Endothelial cell of umbilical vein (primary cell): Measurements from ENCODE around the gene SPRY1. TPM values are rescaled to one million over a fixed set of nuclear protein-coding genes. Genes with fewer than 3 reads are reported as not detected.
A peak's percentile ranks its signal among the peaks of the same experiment; 100 is the strongest.

Experiments
- BruUV-seq: library from RNA; stranded (reverse); fragments of 400-500 nt; replicated peaks from 2 replicates; lab custom pipeline; 2021; lab: Mats Ljungman, UMichigan
- CTCF ChIA-PET: fragments of 300-600, 350-600 bp; sonication (Branson Sonifier 250); formaldehyde crosslinking; loops from one replicate; lab custom pipeline; 2021; ENCODE audit warnings: antibody characterized with exemption, inconsistent platforms; lab: Charles Lee
- POLR2A ChIA-PET: fragments of 300-600, 350-600 bp; sonication (Branson Sonifier 250); formaldehyde crosslinking; loops from one replicate; lab custom pipeline; 2021; ENCODE audit warnings: antibody characterized with exemption, inconsistent platforms; lab: Charles Lee
- DNase-seq: peaks from one replicate; pipeline ENCODE4 v3.0.0-alpha.2; 2011; ENCODE audit warnings: low read depth, low spot score
- FAIRE-seq: peaks from 2 replicates; lab custom pipeline; 2011; peaks lifted over from hg19 to GRCh38; lab: Jason Lieb, UNC
- H2AFZ ChIP-seq: 2 replicates; pipeline ENCODE4 v1.6.0; 2012; ENCODE audit warnings: low read depth, low read length, control low read depth, inconsistent platforms
- H3K27ac ChIP-seq: 2 replicates; pipeline ENCODE4 v1.5.1; 2011; ENCODE audit warnings: low read depth, mild to moderate bottlenecking, control low read depth, low read length, moderate library complexity; ENCODE audit not compliant: insufficient read depth
- H3K27me3 ChIP-seq, 2 experiments: 2 replicates each; pipeline versions ENCODE4 v1.6.0 to v1.6.1; 2011; ENCODE audit warnings: low read length in 2 of 2, mixed read lengths in 1 of 2; ENCODE audit not compliant: control insufficient read depth in 2 of 2, insufficient read depth in 2 of 2
- H3K36me3 ChIP-seq, 2 experiments: 2 replicates in 1 of 2; 3 replicates in 1 of 2; pipeline ENCODE4 v1.5.1; 2011; ENCODE audit warnings: low read length in 2 of 2, mild to moderate bottlenecking in 1 of 2, moderate library complexity in 1 of 2; ENCODE audit not compliant: control insufficient read depth in 2 of 2, insufficient read depth in 2 of 2; ENCODE audit errors: extremely low read depth in 1 of 2
- H3K4me1 ChIP-seq: 3 replicates; pipeline ENCODE4 v1.5.1; 2011; ENCODE audit warnings: mild to moderate bottlenecking, low read length; ENCODE audit not compliant: control insufficient read depth, insufficient read depth; ENCODE audit errors: extremely low read depth
- H3K4me2 ChIP-seq: 2 replicates; pipeline ENCODE4 v1.6.1; 2011; ENCODE audit warnings: low read length, control low read depth, mixed read lengths; ENCODE audit not compliant: insufficient read depth
- H3K4me3 ChIP-seq, 3 experiments: fragments of 200-600 bp in 1 of 3; sonication (generic), shearing (Covaris generic) in 1 of 3; replicated peaks in 1 of 3; 2 replicates each; pipeline ENCODE4 v1.5.1; 2011 to 2016; ENCODE audit warnings: control low read depth in 3 of 3, low read length in 3 of 3, mild to moderate bottlenecking in 2 of 3, inconsistent platforms in 1 of 3, low read depth in 1 of 3, moderate library complexity in 1 of 3; ENCODE audit not compliant: insufficient read depth in 1 of 3
- H3K79me2 ChIP-seq: 2 replicates; pipeline ENCODE4 v1.6.0; 2012; ENCODE audit warnings: low read length, inconsistent platforms; ENCODE audit not compliant: control insufficient read depth, insufficient read depth
- H3K9ac ChIP-seq: replicated peaks from 2 replicates; pipeline ENCODE3; 2011; ENCODE audit warnings: low read length, control low read depth; ENCODE audit not compliant: insufficient read depth; ENCODE audit errors: extremely low read depth
- H3K9me1 ChIP-seq: replicated peaks from 3 replicates; pipeline ENCODE4 v1.6.0; 2011; ENCODE audit warnings: mild to moderate bottlenecking, low read length; ENCODE audit not compliant: control insufficient read depth, insufficient read depth; ENCODE audit errors: extremely low read depth
- H3K9me3 ChIP-seq: replicated peaks from 2 replicates; pipeline ENCODE4 v1.5.1; 2012; ENCODE audit warnings: low read length, inconsistent platforms; ENCODE audit not compliant: control insufficient read depth, insufficient read depth
- H4K20me1 ChIP-seq: replicated peaks from 2 replicates; pipeline ENCODE3; 2011; ENCODE audit warnings: mild to moderate bottlenecking, low read length; ENCODE audit not compliant: control insufficient read depth, insufficient read depth; ENCODE audit errors: extremely low read depth
- JUN ChIP-seq: IDR thresholded peaks from 2 replicates; pipeline ENCODE4 v1.6.1; 2011; ENCODE audit warnings: borderline replicate concordance, low read depth; ENCODE audit not compliant: insufficient read length, insufficient read depth
- POLR2A ChIP-seq: IDR thresholded peaks from 2 replicates; pipeline ENCODE4 v1.6.1; 2012; ENCODE audit warnings: low read depth, mild to moderate bottlenecking, control low read depth, low read length
- POLR2AphosphoS5 ChIP-seq: IDR thresholded peaks from 2 replicates; pipeline ENCODE4 v1.6.1; 2012; ENCODE audit warnings: low read depth, mild to moderate bottlenecking, control low read depth, low read length, moderate library complexity; ENCODE audit not compliant: insufficient read depth
- dilution Hi-C: fragments of 300-500 bp; cut with MboI; formaldehyde crosslinking; loops from one replicate; pipeline ENCODE4 v1.15.0; 2019; ENCODE audit warnings: low sequenced_read_pairs; ENCODE audit not compliant: extremely low pct_ligation_motif_present
- intact Hi-C: fragments of 100-400 bp; cut with micrococcal nuclease; formaldehyde crosslinking; loops from one replicate; pipeline ENCODE4 v1.10.0; 2022
- polyA plus RNA-seq, 4 experiments: library from polyadenylated mRNA; depleted of rRNA in 3 of 4; stranded (reverse) in 3 of 4; unstranded in 1 of 4; fragments of >200 nt; gene quantifications; 2 replicates each; pipeline versions ENCODE4 v1.2.1 to v1.2.3, GENCODE V29; 2011 to 2012; ENCODE audit warnings: missing spikeins in 1 of 4
- total RNA-seq: library from RNA; stranded (reverse); gene quantifications from 2 replicates; pipeline ENCODE4 v1.2.3, GENCODE V29; 2021
- TF ChIP-seq, protein P1 (sequence below), 2 donors: IDR thresholded peaks; 1 replicate in 1 of 2; 2 replicates in 1 of 2; pipeline ENCODE4 v1.5.1; 2011; ENCODE audit warnings: low read length in 2 of 2, mild to moderate bottlenecking in 2 of 2, moderate library complexity in 2 of 2, control low read depth in 1 of 2, inconsistent platforms in 1 of 2, low read depth in 1 of 2; ENCODE audit not compliant: insufficient read depth in 1 of 2; ENCODE audit errors: extremely low read depth in 1 of 2

The SPRY1 gene
- total and polyA plus RNA-seq, 2 donors (not counting 3 experiments of a cell fraction or from before 2014, with no cell fraction given): 14.1 to 43.7 TPM

DNA sequence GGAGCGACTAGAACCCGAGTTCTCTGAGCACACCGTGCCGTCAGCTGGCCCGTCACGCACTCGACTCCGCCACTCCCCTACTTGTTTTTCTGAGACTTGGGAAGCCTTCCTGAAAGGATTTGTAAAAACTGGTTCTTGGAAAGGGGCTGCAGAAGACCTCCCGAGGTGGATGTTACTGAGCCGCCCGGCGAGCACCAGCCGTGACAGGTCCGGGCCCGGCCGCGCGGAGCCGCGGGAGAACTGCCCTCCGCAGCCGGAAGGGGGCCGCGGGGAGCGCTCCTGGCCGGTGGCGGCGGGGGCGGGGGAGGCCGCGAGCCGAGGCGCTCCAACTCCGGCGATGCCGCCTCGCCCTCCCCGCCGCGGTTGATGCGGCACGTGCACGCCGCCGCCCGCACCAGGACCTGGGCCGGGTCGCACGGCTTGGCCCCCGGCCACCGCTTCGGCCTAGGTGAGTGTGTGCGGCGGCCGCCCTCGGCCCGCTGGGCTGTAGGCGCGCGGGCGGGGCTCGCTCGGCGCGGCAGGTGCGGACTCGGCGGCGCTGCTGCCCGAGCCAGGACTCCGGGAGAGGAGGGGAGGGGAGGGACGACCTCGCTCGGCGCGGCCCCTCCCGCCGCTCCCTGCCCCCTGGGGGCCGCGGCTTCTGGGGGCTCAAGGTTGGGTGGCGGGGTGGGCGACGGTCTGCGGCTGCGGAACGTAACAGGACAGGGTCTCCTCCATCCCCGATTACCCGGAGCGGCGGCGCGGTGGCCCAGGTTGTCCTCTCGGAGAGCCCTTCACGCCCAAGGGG, 1.7 kb downstream of the SPRY1 start:
- TF ChIP-seq POLR2A (no peak), JUN (no peak), POLR2AphosphoS5 (no peak)
- TF ChIP-seq, protein P1, sequence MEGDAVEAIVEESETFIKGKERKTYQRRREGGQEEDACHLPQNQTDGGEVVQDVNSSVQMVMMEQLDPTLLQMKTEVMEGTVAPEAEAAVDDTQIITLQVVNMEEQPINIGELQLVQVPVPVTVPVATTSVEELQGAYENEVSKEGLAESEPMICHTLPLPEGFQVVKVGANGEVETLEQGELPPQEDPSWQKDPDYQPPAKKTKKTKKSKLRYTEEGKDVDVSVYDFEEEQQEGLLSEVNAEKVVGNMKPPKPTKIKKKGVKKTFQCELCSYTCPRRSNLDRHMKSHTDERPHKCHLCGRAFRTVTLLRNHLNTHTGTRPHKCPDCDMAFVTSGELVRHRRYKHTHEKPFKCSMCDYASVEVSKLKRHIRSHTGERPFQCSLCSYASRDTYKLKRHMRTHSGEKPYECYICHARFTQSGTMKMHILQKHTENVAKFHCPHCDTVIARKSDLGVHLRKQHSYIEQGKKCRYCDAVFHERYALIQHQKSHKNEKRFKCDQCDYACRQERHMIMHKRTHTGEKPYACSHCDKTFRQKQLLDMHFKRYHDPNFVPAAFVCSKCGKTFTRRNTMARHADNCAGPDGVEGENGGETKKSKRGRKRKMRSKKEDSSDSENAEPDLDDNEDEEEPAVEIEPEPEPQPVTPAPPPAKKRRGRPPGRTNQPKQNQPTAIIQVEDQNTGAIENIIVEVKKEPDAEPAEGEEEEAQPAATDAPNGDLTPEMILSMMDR (IDR thresholded peaks at IDR 0.05; ENCODE audit: extremely low read depth in 1 of 2, insufficient read depth in 1 of 2, low read depth in 1 of 2, low read length in 2 of 2): peak; percentile 23 to 47
- peak overlapping the region; percentile 49 to 84 (median 54) for H3K4me3 ChIP-seq
- intact Hi-C loops (loop anchor here (1.0 to 5.0 kb wide), 7 partner anchors 47 to 864 kb away; no protein-coding TSS in a partner anchor), dilution Hi-C loops (no loop called here)
- DNase-seq: peak; percentile 65
- H2AFZ ChIP-seq: peak overlapping the region; percentile 17
- H3K27ac ChIP-seq: peak overlapping the region; percentile 53
- peaks cover 15% of the 10 kb centered on the region for H3K4me1 ChIP-seq
- peaks cover 8% of the 10 kb centered on the region in 2 experiments for H3K36me3 ChIP-seq
- H4K20me1 ChIP-seq: no peaks in the 10 kb centered on the region
- H3K4me2 ChIP-seq: peak overlapping the region; percentile 83
- ChIA-PET CTCF (interaction anchor here (1.0 to 3.8 kb wide), 12 partner anchors 38 to 295 kb away, joined by 3 to 28 read pairs (median 6); no protein-coding TSS in a partner anchor), POLR2A (no interaction called here)
- H3K9me1 ChIP-seq: no peaks in the 10 kb centered on the region
- no peak for FAIRE-seq
- BruUV-seq: no TSS peak
- H3K9me3 ChIP-seq: no peaks in the 10 kb centered on the region
- H3K9ac ChIP-seq: peak overlapping the region; percentile 84
- H3K79me2 ChIP-seq: peaks cover 14% of the 10 kb centered on the region
- H3K27me3 ChIP-seq: no peaks in the 10 kb centered on the region
